HEK293 (cell line): ENCODE data around the gene TMEM45A.

Experiments used
- CTCF ChIA-PET: fragments of 350-600 bp; formaldehyde crosslinking; extraction: SDS; loops from one replicate; lab custom pipeline; 2021; ENCODE audit warnings: antibody characterized with exemption; lab: Yijun Ruan, JAX
- POLR2A ChIA-PET: fragments of 300-600 bp; formaldehyde crosslinking; extraction: SDS; loops from one replicate; lab custom pipeline; 2020; ENCODE audit warnings: antibody characterized with exemption, inconsistent platforms; lab: Yijun Ruan, JAX
- H3K27ac ChIP-seq: fragments of 200-500 bp; sonication (Bioruptor generic); 2 replicates; pipeline ENCODE4 v1.5.1; 2014; ENCODE audit warnings: low read depth, low read length, control low read depth, inconsistent platforms; ENCODE audit errors: extremely low read depth
- H3K36me3 ChIP-seq, 2 experiments: fragments of 200-500 bp in 1 of 2; sonication (Bioruptor generic) in 1 of 2; 1 replicate in 1 of 2; 2 replicates in 1 of 2; pipeline ENCODE4 v1.5.1; 2014 to 2017; ENCODE audit warnings: inconsistent platforms in 2 of 2, low read length in 2 of 2; ENCODE audit not compliant: control insufficient read depth in 2 of 2, insufficient read depth in 1 of 2
- H3K4me1 ChIP-seq: fragments of 200-500 bp; sonication (Bioruptor generic); 2 replicates; pipeline ENCODE4 v1.5.1; 2014; ENCODE audit warnings: mild to moderate bottlenecking, low read length, inconsistent platforms; ENCODE audit not compliant: control insufficient read depth, insufficient read depth
- H3K4me3 ChIP-seq: 2 replicates; pipeline ENCODE4 v1.5.1; 2011; ENCODE audit warnings: low read depth, mild to moderate bottlenecking, control low read depth, low read length, moderate library complexity
- H3K9me3 ChIP-seq: fragments of 200-500 bp; sonication (Bioruptor generic); 2 replicates; pipeline ENCODE4 v1.5.1; 2014; ENCODE audit warnings: low read depth, low read length, inconsistent platforms; ENCODE audit not compliant: control insufficient read depth, insufficient read depth
- EGR2 ChIP-seq: fragments of 450-650 bp; formaldehyde crosslinking; IDR thresholded peaks from 2 replicates; pipeline ENCODE4 v1.5.1; 2016; ENCODE audit warnings: low read depth, missing biosample characterization, missing genetic modification characterization
- HOXD13 ChIP-seq: sonication (generic); formaldehyde crosslinking; IDR thresholded peaks from 2 replicates; pipeline ENCODE4 v1.8.0; 2022; ENCODE audit warnings: missing genetic modification reagents, borderline replicate concordance
- KLF10 ChIP-seq: fragments of 450-650 bp; IDR thresholded peaks from 2 replicates; pipeline ENCODE4 v1.5.1; 2018; ENCODE audit warnings: missing biosample characterization, mild to moderate bottlenecking, missing genetic modification characterization
- KLF8 ChIP-seq: fragments of 450-650 bp; formaldehyde crosslinking; IDR thresholded peaks from 2 replicates; pipeline ENCODE4 v1.5.1; 2016; ENCODE audit warnings: missing biosample characterization, missing genetic modification characterization
- OSR2 ChIP-seq: fragments of 450-650 bp; formaldehyde crosslinking; IDR thresholded peaks from 2 replicates; pipeline ENCODE4 v1.5.1; 2016; ENCODE audit warnings: missing biosample characterization, missing genetic modification characterization
- PRDM1 ChIP-seq: fragments of 450-650 bp; formaldehyde crosslinking; IDR thresholded peaks from 2 replicates; pipeline ENCODE4; 2016; ENCODE audit warnings: missing biosample characterization, missing genetic modification characterization
- SALL2 ChIP-seq: fragments of 450-650 bp; formaldehyde crosslinking; IDR thresholded peaks from 2 replicates; pipeline ENCODE4 v1.5.0; 2017; ENCODE audit warnings: missing biosample characterization, mild to moderate bottlenecking, missing genetic modification characterization, borderline replicate concordance
- WT1 ChIP-seq: fragments of 450-650 bp; formaldehyde crosslinking; IDR thresholded peaks from 2 replicates; pipeline ENCODE4 v1.5.1; 2016; ENCODE audit warnings: missing biosample characterization, missing genetic modification characterization
- YY2 ChIP-seq: fragments of 450-650 bp; formaldehyde crosslinking; IDR thresholded peaks from 2 replicates; pipeline ENCODE4 v1.5.1; 2016; ENCODE audit warnings: missing biosample characterization, missing genetic modification characterization
- ZBTB1 ChIP-seq: fragments of 450-650 bp; formaldehyde crosslinking; IDR thresholded peaks from 2 replicates; pipeline ENCODE4 v1.5.1; 2016; ENCODE audit warnings: missing biosample characterization, missing genetic modification characterization
- ZEB2 ChIP-seq: fragments of 450-650 bp; formaldehyde crosslinking; IDR thresholded peaks from 2 replicates; pipeline ENCODE4 v1.5.1; 2016; ENCODE audit warnings: missing biosample characterization, missing genetic modification characterization
- ZFHX2 ChIP-seq: fragments of 450-650 bp; formaldehyde crosslinking; conservative IDR thresholded peaks from 2 replicates; pipeline ENCODE4 v1.5.1; 2016; ENCODE audit warnings: missing biosample characterization, missing genetic modification characterization
- ZNF140 ChIP-seq: fragments of 450-650 bp; formaldehyde crosslinking; IDR thresholded peaks from 2 replicates; pipeline ENCODE4 v1.5.1; 2016; ENCODE audit warnings: missing biosample characterization, missing genetic modification characterization
- ZNF169 ChIP-seq: fragments of 450-650 bp; formaldehyde crosslinking; IDR thresholded peaks from 2 replicates; pipeline ENCODE4 v1.5.1; 2016; ENCODE audit warnings: missing biosample characterization, missing genetic modification characterization
- ZNF175 ChIP-seq: fragments of 450-650 bp; formaldehyde crosslinking; IDR thresholded peaks from 2 replicates; pipeline ENCODE4 v1.5.1; 2016; ENCODE audit warnings: missing biosample characterization, missing genetic modification characterization
- ZNF311 ChIP-seq: fragments of 450-650 bp; formaldehyde crosslinking; IDR thresholded peaks from 2 replicates; pipeline ENCODE4 v1.5.1; 2017; ENCODE audit warnings: missing biosample characterization, missing genetic modification characterization, borderline replicate concordance
- ZNF335 ChIP-seq: fragments of 450-650 bp; formaldehyde crosslinking; conservative IDR thresholded peaks from 2 replicates; pipeline ENCODE4 v1.5.1; 2016; ENCODE audit warnings: missing biosample characterization, missing genetic modification characterization
- ZNF366 ChIP-seq: fragments of 450-650 bp; formaldehyde crosslinking; conservative IDR thresholded peaks from 2 replicates; pipeline ENCODE4 v1.5.1; 2016; ENCODE audit warnings: missing biosample characterization, missing genetic modification characterization
- ZNF621 ChIP-seq: fragments of 450-650 bp; formaldehyde crosslinking; IDR thresholded peaks from 2 replicates; pipeline ENCODE4 v1.5.1; 2017; ENCODE audit warnings: missing biosample characterization, missing genetic modification characterization
- ZNF626 ChIP-seq: fragments of 450-650 bp; sonication (Bioruptor Pico); formaldehyde crosslinking; IDR thresholded peaks from 2 replicates; pipeline ENCODE4 v1.5.1; 2018; ENCODE audit warnings: missing biosample characterization, missing genetic modification characterization, inconsistent platforms
- ZNF747 ChIP-seq: fragments of 450-650 bp; formaldehyde crosslinking; IDR thresholded peaks from 2 replicates; pipeline ENCODE4 v1.5.1; 2016; ENCODE audit warnings: missing biosample characterization, missing genetic modification characterization
- ZNF792 ChIP-seq: fragments of 450-650 bp; formaldehyde crosslinking; IDR thresholded peaks from 2 replicates; pipeline ENCODE4 v1.5.1; 2016; ENCODE audit warnings: missing biosample characterization, missing genetic modification characterization
- TF ChIP-seq, protein P1 (sequence below): fragments of 450-650 bp; formaldehyde crosslinking; IDR thresholded peaks from 2 replicates; pipeline ENCODE4 v1.5.1; 2016; ENCODE audit warnings: missing biosample characterization, missing genetic modification characterization
- TF ChIP-seq, protein P2 (sequence below): fragments of 450-650 bp; formaldehyde crosslinking; IDR thresholded peaks from 2 replicates; pipeline ENCODE4; 2016; ENCODE audit warnings: missing biosample characterization, missing genetic modification characterization
- TF ChIP-seq, protein P3 (sequence below): fragments of 450-650 bp; formaldehyde crosslinking; IDR thresholded peaks from 2 replicates; pipeline ENCODE4 v1.5.1; 2016; ENCODE audit warnings: missing biosample characterization, missing genetic modification characterization

The TMEM45A gene

DNA sequence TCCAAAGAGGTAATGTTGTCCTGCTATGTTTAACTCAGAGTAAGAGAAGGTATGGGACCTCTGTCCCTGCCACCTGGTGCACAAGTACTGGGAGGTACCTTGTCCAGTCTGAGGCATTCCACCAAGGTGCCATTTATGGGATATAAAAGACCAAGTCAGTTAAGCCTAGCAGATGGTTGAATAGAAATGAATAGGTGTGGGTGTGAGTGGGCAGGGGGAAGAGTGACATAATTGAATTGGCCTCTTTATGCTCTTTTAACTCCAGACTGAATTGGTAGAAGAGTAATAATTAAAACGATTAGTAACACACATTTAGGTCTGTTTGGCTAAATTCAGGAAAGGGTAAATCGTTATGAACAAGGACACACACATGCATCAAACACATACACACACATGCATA lies 117.5 kb downstream of the TMEM45A start:
- no peaks in the 10 kb centered on the region for H3K9me3 ChIP-seq
- H3K27ac ChIP-seq = no peak overlapping the region
- TF ChIP-seq ZEB2 (tag by site-specific recombination) (no peak), ZNF175 (tag by site-specific recombination) (no peak), KLF8 (tag by site-specific recombination) (no peak), EGR2 (tag by site-specific recombination) (peak; percentile 69), ZNF792 (no peak), ZNF621 (tag by site-specific recombination) (no peak), ZFHX2 (tag by site-specific recombination) (peak; percentile 81), OSR2 (tag by site-specific recombination) (no peak), ZNF335 (tag by site-specific recombination) (no peak)
- TF ChIP-seq, protein P1, sequence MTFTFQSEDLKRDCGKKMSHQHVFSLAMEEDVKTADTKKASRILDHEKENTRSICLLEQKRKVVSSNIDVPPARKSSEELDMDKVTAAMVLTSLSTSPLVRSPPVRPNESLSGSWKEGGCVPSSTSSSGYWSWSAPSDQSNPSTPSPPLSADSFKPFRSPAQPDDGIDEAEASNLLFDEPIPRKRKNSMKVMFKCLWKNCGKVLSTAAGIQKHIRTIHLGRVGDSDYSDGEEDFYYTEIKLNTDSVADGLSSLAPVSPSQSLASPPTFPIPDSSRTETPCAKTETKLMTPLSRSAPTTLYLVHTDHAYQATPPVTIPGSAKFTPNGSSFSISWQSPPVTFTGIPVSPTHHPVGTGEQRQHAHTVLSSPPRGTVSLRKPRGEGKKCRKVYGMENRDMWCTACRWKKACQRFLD = no peak
- TF ChIP-seq, protein P2, sequence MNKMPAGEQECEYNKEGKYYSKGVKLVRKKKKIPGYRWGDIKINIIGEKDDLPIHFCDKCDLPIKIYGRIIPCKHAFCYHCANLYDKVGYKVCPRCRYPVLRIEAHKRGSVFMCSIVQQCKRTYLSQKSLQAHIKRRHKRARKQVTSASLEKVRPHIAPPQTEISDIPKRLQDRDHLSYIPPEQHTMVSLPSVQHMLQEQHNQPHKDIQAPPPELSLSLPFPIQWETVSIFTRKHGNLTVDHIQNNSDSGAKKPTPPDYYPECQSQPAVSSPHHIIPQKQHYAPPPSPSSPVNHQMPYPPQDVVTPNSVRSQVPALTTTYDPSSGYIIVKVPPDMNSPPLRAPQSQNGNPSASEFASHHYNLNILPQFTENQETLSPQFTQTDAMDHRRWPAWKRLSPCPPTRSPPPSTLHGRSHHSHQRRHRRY (tag by site-specific recombination) = no peak
- TF ChIP-seq, all 188 proteins: peak for 2
- Histone ChIP-seq H3K4me3 (no peak overlapping the region), H3K4me1 (no peaks in the 10 kb centered on the region), H3K36me3 (no peaks in the 10 kb centered on the region)
- ChIA-PET CTCF (interaction anchor here (0.5 kb wide), 1 partner anchor 1055 kb away, joined by 3 read pairs; no protein-coding TSS in a partner anchor), POLR2A (no interaction called here)

DNA sequence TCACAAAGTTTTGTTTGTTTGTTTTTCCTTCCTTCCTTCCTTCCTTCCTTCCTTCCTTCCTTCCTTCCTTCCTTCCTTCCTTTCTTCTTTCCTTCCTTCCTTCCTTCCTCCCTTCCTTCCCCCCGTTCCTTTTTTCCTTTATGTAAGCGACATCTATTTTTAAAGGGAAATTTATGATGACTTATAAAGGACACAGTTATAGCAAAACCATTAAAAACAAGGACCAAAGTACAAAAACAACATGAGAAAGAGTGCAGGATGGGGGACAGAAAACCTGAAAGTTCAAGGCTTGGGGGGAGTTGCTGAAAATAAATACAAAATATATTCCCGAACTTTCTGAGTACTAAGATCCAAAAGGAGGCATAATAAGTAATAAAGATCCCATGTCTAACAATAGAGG lies 118.8 kb downstream of the TMEM45A start:
- Histone ChIP-seq H3K9me3 (no peaks in the 10 kb centered on the region), H3K36me3 (no peaks in the 10 kb centered on the region), H3K4me3 (no peak overlapping the region), H3K27ac (no peak overlapping the region), H3K4me1 (no peaks in the 10 kb centered on the region)
- CTCF ChIA-PET = interaction anchor here (0.7 kb wide), 1 partner anchor 22 kb away, joined by 3 read pairs; no protein-coding TSS in a partner anchor
- TF ChIP-seq ZNF366 = peak; percentile 77
- no peak for TF ChIP-seq ZNF311 (tag by site-specific recombination)
- TF ChIP-seq, all 188 proteins: peak for 1
- POLR2A ChIA-PET = no interaction called here

DNA sequence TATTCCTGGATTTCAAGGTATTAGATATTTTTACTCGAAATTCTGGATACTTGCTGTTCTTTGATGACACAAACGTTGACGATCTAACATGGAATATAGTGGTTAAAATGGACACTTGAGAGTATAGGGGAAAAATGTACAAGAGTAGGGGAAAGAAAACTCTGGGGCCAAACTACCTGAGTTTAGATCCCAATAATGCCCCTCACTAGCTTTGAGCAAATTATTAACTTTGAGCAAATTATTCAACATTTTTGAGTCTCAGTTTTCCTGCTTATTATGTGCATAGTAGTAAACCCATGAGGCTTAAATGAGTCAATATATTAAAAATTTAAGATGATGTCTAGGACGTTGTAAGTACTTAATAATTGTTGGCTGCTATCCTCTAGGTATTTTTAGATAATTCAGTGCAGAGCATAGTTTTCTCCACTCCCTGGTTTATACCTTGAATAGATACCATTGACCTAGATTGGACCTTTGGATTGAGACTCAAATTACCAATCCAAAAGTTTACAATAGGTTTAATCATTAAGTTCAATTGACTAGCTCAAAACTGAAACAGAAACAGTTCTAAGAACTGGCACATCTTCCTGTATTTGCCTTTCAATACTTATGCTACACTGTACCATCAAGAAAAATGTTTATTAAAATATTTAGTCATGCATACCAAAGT lies 121.4 kb downstream of the TMEM45A start:
- CTCF ChIA-PET = no interaction called here
- H3K27ac ChIP-seq = no peak overlapping the region
- no peaks in the 10 kb centered on the region for H3K4me1 ChIP-seq
- no peak overlapping the region for H3K4me3 ChIP-seq
- TF ChIP-seq ZNF626 (tag by site-specific recombination) (no peak), KLF10 (tag by site-specific recombination) (no peak), ZNF175 (tag by site-specific recombination) (no peak), ZNF169 (tag by site-specific recombination) (no peak), WT1 (tag by site-specific recombination) (no peak), HOXD13 (CRISPR knock-in tag) (no peak), ZNF747 (tag by site-specific recombination) (no peak), ZNF792 (no peak), KLF8 (tag by site-specific recombination) (no peak), PRDM1 (no peak), YY2 (tag by site-specific recombination) (no peak), ZBTB1 (tag by site-specific recombination) (no peak), SALL2 (no peak), ZNF140 (tag by site-specific recombination) (no peak)
- TF ChIP-seq, protein P3, sequence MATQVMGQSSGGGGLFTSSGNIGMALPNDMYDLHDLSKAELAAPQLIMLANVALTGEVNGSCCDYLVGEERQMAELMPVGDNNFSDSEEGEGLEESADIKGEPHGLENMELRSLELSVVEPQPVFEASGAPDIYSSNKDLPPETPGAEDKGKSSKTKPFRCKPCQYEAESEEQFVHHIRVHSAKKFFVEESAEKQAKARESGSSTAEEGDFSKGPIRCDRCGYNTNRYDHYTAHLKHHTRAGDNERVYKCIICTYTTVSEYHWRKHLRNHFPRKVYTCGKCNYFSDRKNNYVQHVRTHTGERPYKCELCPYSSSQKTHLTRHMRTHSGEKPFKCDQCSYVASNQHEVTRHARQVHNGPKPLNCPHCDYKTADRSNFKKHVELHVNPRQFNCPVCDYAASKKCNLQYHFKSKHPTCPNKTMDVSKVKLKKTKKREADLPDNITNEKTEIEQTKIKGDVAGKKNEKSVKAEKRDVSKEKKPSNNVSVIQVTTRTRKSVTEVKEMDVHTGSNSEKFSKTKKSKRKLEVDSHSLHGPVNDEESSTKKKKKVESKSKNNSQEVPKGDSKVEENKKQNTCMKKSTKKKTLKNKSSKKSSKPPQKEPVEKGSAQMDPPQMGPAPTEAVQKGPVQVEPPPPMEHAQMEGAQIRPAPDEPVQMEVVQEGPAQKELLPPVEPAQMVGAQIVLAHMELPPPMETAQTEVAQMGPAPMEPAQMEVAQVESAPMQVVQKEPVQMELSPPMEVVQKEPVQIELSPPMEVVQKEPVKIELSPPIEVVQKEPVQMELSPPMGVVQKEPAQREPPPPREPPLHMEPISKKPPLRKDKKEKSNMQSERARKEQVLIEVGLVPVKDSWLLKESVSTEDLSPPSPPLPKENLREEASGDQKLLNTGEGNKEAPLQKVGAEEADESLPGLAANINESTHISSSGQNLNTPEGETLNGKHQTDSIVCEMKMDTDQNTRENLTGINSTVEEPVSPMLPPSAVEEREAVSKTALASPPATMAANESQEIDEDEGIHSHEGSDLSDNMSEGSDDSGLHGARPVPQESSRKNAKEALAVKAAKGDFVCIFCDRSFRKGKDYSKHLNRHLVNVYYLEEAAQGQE (tag by site-specific recombination) = no peak
- H3K36me3 ChIP-seq = no peaks in the 10 kb centered on the region
- POLR2A ChIA-PET = no interaction called here
- no peaks in the 10 kb centered on the region for H3K9me3 ChIP-seq
